Rectal smooth muscle tissue (tissue), 1 donor: ENCODE measurements around the gene SCFD2.
"Not testable (repeated sequence)": the region's sequence is repeated elsewhere in the genome, so short reads cannot be mapped to it uniquely, and the experiment has no call there.

Source experiments
- H3K27ac ChIP-seq: one replicate; pipeline ENCODE4 v1.7.0; 2013; ENCODE audit warnings: low read depth, low read length, inconsistent platforms
- H3K27me3 ChIP-seq: one replicate; pipeline ENCODE4 v1.7.0; 2013; ENCODE audit warnings: low read length; ENCODE audit not compliant: control insufficient read depth, insufficient read depth
- H3K36me3 ChIP-seq: one replicate; pipeline ENCODE4 v1.7.0; 2013; ENCODE audit warnings: low read length; ENCODE audit not compliant: control insufficient read depth, insufficient read depth
- H3K4me1 ChIP-seq: one replicate; pipeline ENCODE4 v1.7.0; 2013; ENCODE audit warnings: low read length; ENCODE audit not compliant: control insufficient read depth, insufficient read depth
- H3K4me3 ChIP-seq: one replicate; pipeline ENCODE4 v1.7.0; 2013; ENCODE audit warnings: low read length
- H3K9ac ChIP-seq: one replicate; pipeline ENCODE4 v1.7.0; 2013; ENCODE audit warnings: low read length

SCFD2 gene

DNA sequence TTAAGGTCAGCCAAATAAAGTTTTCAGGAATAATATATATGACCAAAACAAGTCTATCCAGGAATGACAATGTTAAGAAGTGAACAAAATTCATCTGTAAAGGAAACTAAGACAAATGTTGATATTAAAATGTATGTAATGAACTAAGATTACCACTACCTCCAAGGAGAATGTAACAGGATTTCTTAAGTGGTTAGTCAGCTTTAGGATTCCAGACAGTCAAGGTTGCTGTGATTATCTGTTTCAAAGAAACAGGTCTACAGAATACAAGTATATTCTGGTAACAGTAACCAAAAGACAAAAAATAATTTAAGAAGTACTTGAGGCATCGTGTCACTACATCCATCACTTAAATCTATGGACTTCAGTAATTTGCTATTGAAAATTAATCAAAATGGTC is 172.8 kb downstream of the SCFD2 start:
- H3K4me3 ChIP-seq: no peak overlapping the region
- no peak overlapping the region for H3K9ac ChIP-seq
- no peaks in the 10 kb centered on the region for H3K27me3 ChIP-seq
- no peak overlapping the region for H3K27ac ChIP-seq
- H3K36me3 ChIP-seq: no peaks in the 10 kb centered on the region
- peaks cover 2% of the 10 kb centered on the region for H3K4me1 ChIP-seq

- no peak overlapping the region for H3K27ac ChIP-seq
- peaks cover 2% of the 10 kb centered on the region for H3K4me1 ChIP-seq
- no peaks in the 10 kb centered on the region for H3K36me3 ChIP-seq
- no peaks in the 10 kb centered on the region for H3K27me3 ChIP-seq
- H3K9ac ChIP-seq: no peak overlapping the region
- no peak overlapping the region for H3K4me3 ChIP-seq
These were observed 173.4 kb downstream of the SCFD2 start for GRCh38 chr4:53192496-53192895.

DNA sequence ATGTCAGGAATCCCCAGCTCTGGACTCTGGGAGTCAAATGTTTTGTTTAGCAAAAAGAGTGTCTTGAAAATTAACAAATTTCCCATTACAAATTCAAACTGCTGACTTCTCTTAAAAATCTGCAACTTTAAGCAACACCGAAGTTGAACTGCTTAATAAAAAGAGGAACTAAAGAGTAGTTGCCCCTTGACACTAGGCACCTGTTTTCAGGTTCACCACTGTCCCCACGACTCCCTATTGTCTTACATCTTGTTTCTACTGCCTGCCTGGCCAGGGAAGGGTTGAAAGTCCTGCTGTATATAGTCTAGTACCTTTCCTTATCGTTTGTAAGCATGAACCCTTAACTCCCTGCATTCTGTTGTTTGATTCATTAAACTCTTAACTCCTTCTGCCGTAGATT is 173.9 kb downstream of the SCFD2 start:
- H3K27ac ChIP-seq: no peak overlapping the region
- no peaks in the 10 kb centered on the region for H3K27me3 ChIP-seq
- H3K4me3 ChIP-seq: no peak overlapping the region
- H3K4me1 ChIP-seq: peaks cover 2% of the 10 kb centered on the region
- no peak overlapping the region for H3K9ac ChIP-seq
- H3K36me3 ChIP-seq: no peaks in the 10 kb centered on the region

- Histone ChIP-seq H3K27me3 (no peaks in the 10 kb centered on the region), H3K27ac (no peak overlapping the region), H3K9ac (no peak overlapping the region), H3K4me1 (no peaks in the 10 kb centered on the region), H3K36me3 (no peaks in the 10 kb centered on the region), H3K4me3 (no peak overlapping the region)
These were observed 176.8 kb downstream of the SCFD2 start for GRCh38 chr4:53189011-53189410.

DNA sequence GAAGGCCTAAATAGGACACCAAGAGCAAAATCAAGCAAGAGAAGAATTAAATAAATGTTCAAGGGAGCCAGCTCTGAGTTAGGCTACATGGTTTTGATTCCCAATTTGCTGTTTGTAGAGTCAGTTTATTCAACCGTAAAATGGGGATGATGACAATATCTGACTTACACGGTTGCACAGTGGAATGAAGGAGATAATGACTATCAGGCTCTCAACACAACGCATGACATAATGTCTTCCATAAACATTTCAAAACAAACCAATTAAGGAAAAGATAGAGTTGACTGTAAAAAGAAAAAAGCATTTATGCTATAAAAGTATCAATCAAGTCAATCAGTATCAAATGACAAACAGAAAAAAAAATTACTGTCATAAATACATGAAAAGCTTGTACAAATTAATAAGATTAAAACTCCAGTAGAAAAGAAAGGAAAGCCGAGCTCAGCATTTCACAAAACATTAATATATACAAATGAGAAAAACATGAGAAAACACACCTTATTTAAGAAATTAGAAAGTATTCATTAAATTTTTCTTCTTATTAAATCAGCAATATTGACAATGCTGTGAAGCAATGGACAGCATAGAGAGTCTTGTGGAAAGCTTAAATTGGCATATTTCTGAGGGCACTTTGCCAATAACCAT is 179.0 kb downstream of the SCFD2 start:
- Histone ChIP-seq H3K4me3 (no peak overlapping the region), H3K9ac (no peak overlapping the region), H3K4me1 (no peaks in the 10 kb centered on the region), H3K36me3 (no peaks in the 10 kb centered on the region), H3K27ac (no peak overlapping the region), H3K27me3 (no peaks in the 10 kb centered on the region)

- H3K4me1 ChIP-seq: no peaks in the 10 kb centered on the region
- no peaks in the 10 kb centered on the region for H3K27me3 ChIP-seq
- no peak overlapping the region for H3K9ac ChIP-seq
- no peak overlapping the region for H3K27ac ChIP-seq
- H3K4me3 ChIP-seq: no peak overlapping the region
- H3K36me3 ChIP-seq: no peaks in the 10 kb centered on the region
These were observed 179.8 kb downstream of the SCFD2 start for GRCh38 chr4:53185869-53186585.

DNA sequence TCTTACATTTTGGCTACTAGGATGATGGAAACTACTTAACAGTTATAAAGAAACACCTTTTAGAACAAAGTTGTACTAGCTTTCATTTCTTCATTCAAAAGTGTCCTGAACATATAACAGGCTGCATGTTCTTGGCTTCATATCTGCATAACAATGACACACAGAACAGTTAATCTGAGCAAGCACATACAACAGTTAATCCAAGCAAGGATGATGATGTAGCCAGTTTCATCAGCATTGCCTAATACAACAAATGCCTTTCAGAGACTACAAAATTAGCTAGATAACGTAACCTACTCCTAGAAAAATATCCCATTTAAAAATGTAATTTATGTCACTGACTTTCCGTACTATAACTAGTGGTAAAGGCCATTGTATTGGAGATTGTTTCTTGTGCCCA is 182.1 kb downstream of the SCFD2 start:
- H3K4me1 ChIP-seq: no peaks in the 10 kb centered on the region
- no peaks in the 10 kb centered on the region for H3K36me3 ChIP-seq
- no peak overlapping the region for H3K4me3 ChIP-seq
- no peak overlapping the region for H3K27ac ChIP-seq
- H3K27me3 ChIP-seq: no peaks in the 10 kb centered on the region
- H3K9ac ChIP-seq: no peak overlapping the region

- H3K9ac ChIP-seq, H3K27me3 ChIP-seq, H3K36me3 ChIP-seq, H3K4me1 ChIP-seq, H3K4me3 ChIP-seq, H3K27ac ChIP-seq: not testable (repeated sequence)
These were observed 188.1 kb downstream of the SCFD2 start for GRCh38 chr4:53177751-53178150.

DNA sequence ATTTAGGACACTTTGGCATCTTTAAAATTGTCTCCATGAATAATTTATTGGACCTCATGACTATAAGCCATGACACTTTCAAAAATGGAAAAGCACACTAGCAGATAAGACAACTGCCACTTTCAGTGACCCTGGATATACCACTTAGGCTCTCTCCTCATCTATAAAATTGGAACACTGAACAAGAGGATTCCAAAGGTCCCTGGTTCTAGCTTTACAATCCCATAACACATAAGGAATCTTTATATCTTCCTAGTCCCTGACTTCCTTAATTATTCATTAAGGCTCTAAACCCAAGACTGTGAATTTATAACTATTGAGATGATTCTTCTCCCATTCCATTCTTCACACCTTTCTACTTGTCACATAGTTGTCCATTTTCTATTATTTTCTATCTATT is 190.2 kb downstream of the SCFD2 start:
- Histone ChIP-seq H3K27ac (no peak overlapping the region), H3K27me3 (no peaks in the 10 kb centered on the region), H3K4me1 (no peaks in the 10 kb centered on the region), H3K9ac (no peak overlapping the region), H3K36me3 (no peaks in the 10 kb centered on the region), H3K4me3 (no peak overlapping the region)

- Histone ChIP-seq H3K4me3 (no peak overlapping the region), H3K36me3 (no peaks in the 10 kb centered on the region), H3K4me1 (no peaks in the 10 kb centered on the region), H3K9ac (no peak overlapping the region), H3K27me3 (no peaks in the 10 kb centered on the region), H3K27ac (no peak overlapping the region)
These were observed 191.0 kb downstream of the SCFD2 start for GRCh38 chr4:53174823-53175222.

DNA sequence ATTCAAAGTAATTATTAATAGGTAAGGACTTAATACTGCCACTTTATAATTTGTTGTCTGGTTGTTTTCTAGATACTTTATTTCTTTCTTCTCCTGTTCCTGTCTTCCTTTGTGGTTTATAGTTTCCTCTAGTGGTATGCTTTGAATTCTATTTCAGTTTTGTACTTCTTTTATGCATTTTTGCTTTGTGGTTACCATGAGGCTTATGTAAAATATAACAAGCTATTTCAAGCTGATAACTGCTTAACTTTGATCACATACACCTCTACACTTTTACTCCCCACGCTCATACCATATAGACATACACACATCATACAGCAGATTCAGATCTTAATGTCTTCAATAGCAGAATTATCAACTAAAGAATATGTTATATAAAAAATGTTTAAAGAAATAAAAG is 192.3 kb downstream of the SCFD2 start:
- Histone ChIP-seq H3K9ac (no peak overlapping the region), H3K27me3 (no peaks in the 10 kb centered on the region), H3K27ac (no peak overlapping the region), H3K4me3 (no peak overlapping the region), H3K4me1 (no peaks in the 10 kb centered on the region), H3K36me3 (no peaks in the 10 kb centered on the region)

GRCh38 chr4:53171797-53172196 is 194.1 kb downstream of the SCFD2 start:
- H3K27ac ChIP-seq: no peak overlapping the region
- no peaks in the 10 kb centered on the region for H3K27me3 ChIP-seq
- H3K4me3 ChIP-seq: no peak overlapping the region
- no peaks in the 10 kb centered on the region for H3K4me1 ChIP-seq
- H3K36me3 ChIP-seq: no peaks in the 10 kb centered on the region
- H3K9ac ChIP-seq: no peak overlapping the region
